OCI-LY1 (cell line): Measurements from ENCODE around the gene IL10.

Experiments
- H2AFZ ChIP-seq: fragments of 200-600 bp; sonication (generic), shearing (Covaris generic); 2 replicates; pipeline ENCODE4 v1.6.0; 2014; ENCODE audit warnings: antibody characterized with exemption, mild to moderate bottlenecking, low read length
- H3F3A ChIP-seq: fragments of 200-600 bp; sonication (generic), shearing (Covaris generic); 2 replicates; pipeline ENCODE4 v1.6.0; 2014; ENCODE audit warnings: mild to moderate bottlenecking, antibody characterized with exemption, low read length, moderate library complexity; ENCODE audit not compliant: insufficient read depth
- H3K27ac ChIP-seq: fragments of 200-600 bp; sonication (generic); 2 replicates; pipeline ENCODE4 v1.5.1; 2014; ENCODE audit warnings: low read length, mixed run types, mild to moderate bottlenecking, low read depth; ENCODE audit not compliant: poor library complexity, severe bottlenecking
- H3K27me3 ChIP-seq: fragments of 200-600 bp; sonication (generic); 2 replicates; pipeline ENCODE4 v1.6.0; 2014; ENCODE audit warnings: antibody characterized with exemption, mild to moderate bottlenecking, low read length, moderate library complexity; ENCODE audit not compliant: insufficient read depth
- H3K36me3 ChIP-seq: fragments of 200-600 bp; sonication (generic); 2 replicates; pipeline ENCODE4 v1.6.1; 2014; ENCODE audit warnings: mild to moderate bottlenecking, antibody characterized with exemption, low read length, moderate library complexity, mixed read lengths; ENCODE audit not compliant: insufficient read depth
- H3K4me1 ChIP-seq: fragments of 200-600 bp; sonication (generic); 2 replicates; pipeline ENCODE4 v1.5.1; 2014; ENCODE audit warnings: mild to moderate bottlenecking, low read length, moderate library complexity; ENCODE audit not compliant: insufficient read depth, severe bottlenecking
- H3K4me2 ChIP-seq: fragments of 200-600 bp; sonication (generic), shearing (Covaris generic); 2 replicates; pipeline ENCODE4 v1.6.1; 2014; ENCODE audit warnings: low read length
- H3K4me3 ChIP-seq: fragments of 200-600 bp; sonication (generic); 2 replicates; pipeline ENCODE4 v1.5.1; 2014; ENCODE audit warnings: low read length, low read depth, mild to moderate bottlenecking, mixed read lengths; ENCODE audit not compliant: poor library complexity, severe bottlenecking
- H3K79me2 ChIP-seq: fragments of 200-600 bp; shearing (Covaris generic); 2 replicates; pipeline ENCODE4 v1.6.1; 2016; ENCODE audit warnings: mixed run types, low read length, mixed read lengths; ENCODE audit not compliant: insufficient read depth
- H3K9ac ChIP-seq: fragments of 200-600 bp; sonication (generic), shearing (Covaris generic); 2 replicates; pipeline ENCODE4 v1.6.1; 2014; ENCODE audit warnings: mild to moderate bottlenecking, low read length, mixed read lengths
- H3K9me2 ChIP-seq: fragments of 200-600 bp; sonication (generic), shearing (Covaris generic); 2 replicates; pipeline ENCODE4 v1.6.1; 2014; ENCODE audit warnings: low read depth, mild to moderate bottlenecking, low read length, mixed read lengths
- H3K9me3 ChIP-seq: fragments of 200-600 bp; shearing (Covaris generic); 2 replicates; pipeline ENCODE4 v1.6.1; 2014; ENCODE audit warnings: low read length, mixed read lengths
- H4K20me1 ChIP-seq: fragments of 200-600 bp; sonication (generic), shearing (Covaris generic); 2 replicates; pipeline ENCODE4 v1.6.0; 2016; ENCODE audit warnings: mild to moderate bottlenecking, low read length; ENCODE audit not compliant: insufficient read depth
- CTCF ChIP-seq: fragments of 200-600 bp; sonication (generic), shearing (Covaris generic); IDR thresholded peaks from 2 replicates; pipeline ENCODE4 v1.5.1; 2017; ENCODE audit warnings: mild to moderate bottlenecking, antibody characterized with exemption, low read length, moderate library complexity, mixed read lengths
- EZH2 ChIP-seq: fragments of 200-600 bp; sonication (generic), shearing (Covaris generic); IDR thresholded peaks from 2 replicates; pipeline ENCODE4 v1.8.0; 2017; ENCODE audit warnings: borderline replicate concordance, mixed run types, mild to moderate bottlenecking, antibody characterized with exemption, low read length, moderate library complexity, mixed read lengths

IL10 gene

GRCh38 chr1:206774093-206774492 lies 1.8 kb upstream of the IL10 start:
- peaks cover 3% of the 10 kb centered on the region; the same call in 1 of the 2 replicates for H3K27me3 ChIP-seq

GRCh38 chr1:206771338-206771692 lies 979 bp downstream of the IL10 start:
- Histone ChIP-seq H3K4me2 (no peak overlapping the region), H3K27ac (no peak overlapping the region), H3K27me3 (0 out of 2 replicates have a peak, but pooled peaks cover 3% of the 10 kb centered on the region), H3K9me3 (no peaks in the 10 kb centered on the region), H3K4me3 (no peak overlapping the region), H3K9me2 (no peaks in the 10 kb centered on the region), H3K36me3 (no peaks in the 10 kb centered on the region), H3F3A (no peaks in the 10 kb centered on the region), H4K20me1 (no peaks in the 10 kb centered on the region), H3K9ac (no peak overlapping the region), H2AFZ (no peak overlapping the region), H3K79me2 (no peaks in the 10 kb centered on the region), H3K4me1 (peaks cover 10% of the 10 kb centered on the region)
- no peak for TF ChIP-seq EZH2
- no peak for TF ChIP-seq CTCF

More at GRCh38 chr1:206774093-206774492, 1.8 kb upstream of the IL10 start:
- Histone ChIP-seq H3K36me3 (no peaks in the 10 kb centered on the region; the same call in 1 of the 2 replicates), H3F3A (no peaks in the 10 kb centered on the region), H3K27ac (no peak overlapping the region), H3K9ac (no peak overlapping the region), H2AFZ (no peak overlapping the region), H3K9me3 (no peaks in the 10 kb centered on the region), H3K9me2 (no peaks in the 10 kb centered on the region), H3K79me2 (no peaks in the 10 kb centered on the region), H4K20me1 (no peaks in the 10 kb centered on the region), H3K4me1 (peaks cover 15% of the 10 kb centered on the region), H3K4me3 (no peak overlapping the region), H3K4me2 (no peak overlapping the region)
- TF ChIP-seq CTCF: no peak

- H3F3A ChIP-seq: no peaks in the 10 kb centered on the region
- H3K4me2 ChIP-seq: no peak within 1 kb of the TSS
- 0 out of 2 replicates have a peak, but pooled peaks cover 3% of the 10 kb centered on the region for H3K27me3 ChIP-seq
- H3K27ac ChIP-seq: no peak within 1 kb of the TSS
- H2AFZ ChIP-seq: no peak within 1 kb of the TSS
- H3K4me1 ChIP-seq: peaks cover 11% of the 10 kb centered on the region
- no peaks in the 10 kb centered on the region for H3K36me3 ChIP-seq
- TF ChIP-seq EZH2 (no peak), CTCF (no peak)
- H3K79me2 ChIP-seq: no peaks in the 10 kb centered on the region
- no peaks in the 10 kb centered on the region for H3K9me2 ChIP-seq
- no peak within 1 kb of the TSS for H3K9ac ChIP-seq
- H4K20me1 ChIP-seq: no peaks in the 10 kb centered on the region
- no peak within 1 kb of the TSS for H3K4me3 ChIP-seq
- H3K9me3 ChIP-seq: no peaks in the 10 kb centered on the region
These were observed 1.6 kb downstream of the IL10 start, which contains the start of gene IL19 for GRCh38 chr1:206770531-206771337. TSS of gene IL19 (plus strand) at chr1:206770773. CDS start at chr1:206836663, 65,890 bp downstream.
